Kidney glomerular epithelial cell (primary cell): ENCODE data around the gene REEP2.

Experiments
- DNase-seq: peaks from one replicate; lab custom pipeline; 2025; lab: John Stamatoyannopoulos, UW

REEP2 gene

GRCh38 chr5:138448481-138449398 is 9.9 kb downstream of the REEP2 start:
- no peak for DNase-seq

DNA sequence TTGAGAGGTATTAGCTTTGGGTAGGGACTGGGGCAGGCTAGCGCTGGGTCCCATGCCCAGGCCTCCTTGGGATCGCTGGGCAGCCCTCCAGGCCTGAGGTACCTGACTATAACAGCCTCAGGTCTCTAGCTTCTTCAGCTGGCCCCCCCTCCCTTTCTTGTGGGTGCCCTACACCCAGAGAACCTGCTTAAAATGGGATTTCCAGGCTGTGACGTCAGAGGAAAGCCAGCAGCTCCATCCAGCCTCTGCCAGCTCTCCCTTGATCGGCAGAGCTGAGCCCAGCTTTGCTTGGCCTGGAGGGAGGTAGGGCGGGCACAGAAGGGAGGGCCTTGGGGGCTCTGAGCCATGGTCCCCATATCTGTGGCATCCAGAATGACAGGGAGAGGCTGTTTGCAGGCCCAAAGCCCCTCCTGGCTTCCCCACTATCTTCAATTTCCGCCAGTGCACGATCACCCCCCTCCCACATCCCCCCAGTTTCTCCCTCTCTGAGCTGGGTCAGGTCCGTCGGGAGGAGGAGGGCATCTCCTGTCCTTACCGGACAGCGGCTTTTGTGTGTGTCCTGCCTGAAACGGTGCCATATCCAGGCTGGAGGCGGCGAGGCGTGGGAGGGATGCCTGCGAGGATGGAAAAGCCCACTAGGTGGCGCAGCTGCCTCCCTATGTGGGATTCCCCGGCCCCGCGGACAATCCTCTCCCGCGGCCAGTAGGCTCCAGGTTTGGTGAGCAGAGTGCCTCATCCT is 10.8 kb downstream of the REEP2 start:
- peak; percentile 84 for DNase-seq

GRCh38 chr5:138450971-138451370 is 12.1 kb downstream of the REEP2 start:
- DNase-seq: no peak

- no peak for DNase-seq
Measured at GRCh38 chr5:138452720-138453119, 13.9 kb downstream of the REEP2 start.

GRCh38 chr5:138453590-138453989 is 14.7 kb downstream of the REEP2 start:
- DNase-seq: no peak

- DNase-seq: no peak
Measured at GRCh38 chr5:138454121-138454520, 15.3 kb downstream of the REEP2 start.

DNA sequence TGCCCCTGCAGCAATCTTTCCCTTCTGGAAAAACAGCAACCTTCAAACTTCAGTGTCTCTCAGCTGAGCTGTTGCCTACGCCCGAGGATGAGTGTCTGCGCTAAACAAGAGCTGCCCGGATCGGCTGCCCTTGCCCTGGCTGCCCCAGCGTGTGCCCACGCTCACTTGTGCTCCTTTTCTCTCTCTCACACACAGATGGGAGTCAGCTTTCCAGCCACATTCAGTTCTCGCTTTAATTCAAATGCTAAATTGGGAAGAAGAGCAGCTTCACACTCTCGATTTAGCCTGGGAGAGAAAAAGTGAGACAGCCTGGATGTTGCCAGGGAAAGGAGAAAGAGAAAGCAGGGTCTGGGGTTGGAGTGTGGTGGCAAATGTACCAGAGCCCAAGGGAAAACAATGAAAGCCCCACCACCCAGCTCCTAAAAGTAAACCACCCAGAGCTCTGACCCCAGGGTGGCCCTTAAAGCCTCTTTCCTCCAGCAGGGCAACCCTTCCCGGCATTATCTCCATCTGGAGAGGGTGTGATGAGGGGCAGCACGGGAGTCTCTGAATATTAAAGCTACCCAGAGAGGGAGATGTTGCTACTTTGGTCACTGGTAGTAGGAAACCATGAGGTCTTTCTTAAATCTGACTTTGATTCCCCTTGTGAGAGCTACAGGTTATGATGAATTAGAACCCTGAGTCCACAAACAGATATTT is 16.5 kb downstream of the REEP2 start:
- no peak for DNase-seq

GRCh38 chr5:138457531-138458275 is 18.8 kb downstream of the REEP2 start:
- no peak for DNase-seq

DNA sequence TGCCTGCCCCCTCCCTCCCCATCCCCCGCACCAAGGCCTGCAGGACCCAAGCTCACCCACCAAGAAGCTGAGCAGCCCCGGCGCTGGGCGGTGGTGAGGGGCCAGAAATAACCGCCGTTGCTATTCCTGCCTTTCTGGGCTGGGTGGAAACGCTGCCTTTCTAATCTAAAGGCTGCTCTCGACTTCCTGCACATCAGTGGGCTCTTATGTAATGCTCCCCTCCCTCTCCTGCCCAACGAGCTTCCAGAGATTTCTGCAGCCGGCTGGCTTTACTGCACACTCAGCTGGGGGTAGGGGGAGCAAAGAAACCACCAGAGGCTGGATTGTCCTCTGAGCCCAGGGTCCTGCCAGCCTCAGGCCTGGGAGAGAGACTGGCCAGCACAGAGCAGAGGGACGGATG is 19.5 kb downstream of the REEP2 start:
- no peak for DNase-seq

- no peak for DNase-seq
Measured at GRCh38 chr5:138458856-138459255, 20.0 kb downstream of the REEP2 start.

GRCh38 chr5:138459311-138459933 is 20.6 kb downstream of the REEP2 start:
- DNase-seq: no peak

DNA sequence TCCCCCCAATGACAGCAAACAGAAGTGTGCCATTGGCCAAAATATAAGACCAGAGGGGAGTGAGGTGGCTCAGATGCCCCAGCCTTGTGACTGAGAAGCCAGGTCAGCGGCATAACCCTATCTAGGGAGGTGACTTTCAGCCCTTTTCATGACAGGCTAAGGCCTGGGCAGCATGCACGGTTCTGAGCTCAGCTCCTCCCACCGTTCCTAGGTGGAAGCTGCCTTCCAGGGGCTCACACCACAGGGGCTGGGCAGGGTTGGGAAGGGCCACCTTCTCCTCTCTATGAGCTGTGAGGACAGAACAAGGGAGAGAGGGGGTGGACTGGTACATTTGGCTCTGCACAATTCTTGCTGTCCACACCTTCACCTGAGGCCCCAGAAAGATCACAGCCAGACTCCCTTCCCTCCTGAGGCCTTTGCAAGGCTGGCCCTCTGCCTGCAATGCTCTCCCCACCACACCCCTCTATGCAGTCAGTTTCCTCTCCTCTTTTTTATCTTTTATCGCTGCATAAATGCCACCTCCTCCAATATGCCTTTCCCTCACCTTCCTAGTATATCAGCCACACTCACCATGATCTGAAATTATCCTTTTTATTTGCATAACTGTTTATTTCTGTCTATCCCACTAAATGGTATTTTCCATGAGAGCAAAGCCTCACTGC is 21.3 kb downstream of the REEP2 start:
- DNase-seq: no peak

- peak; percentile 74 for DNase-seq
Measured at GRCh38 chr5:138461343-138462125, 22.7 kb downstream of the REEP2 start.

DNA sequence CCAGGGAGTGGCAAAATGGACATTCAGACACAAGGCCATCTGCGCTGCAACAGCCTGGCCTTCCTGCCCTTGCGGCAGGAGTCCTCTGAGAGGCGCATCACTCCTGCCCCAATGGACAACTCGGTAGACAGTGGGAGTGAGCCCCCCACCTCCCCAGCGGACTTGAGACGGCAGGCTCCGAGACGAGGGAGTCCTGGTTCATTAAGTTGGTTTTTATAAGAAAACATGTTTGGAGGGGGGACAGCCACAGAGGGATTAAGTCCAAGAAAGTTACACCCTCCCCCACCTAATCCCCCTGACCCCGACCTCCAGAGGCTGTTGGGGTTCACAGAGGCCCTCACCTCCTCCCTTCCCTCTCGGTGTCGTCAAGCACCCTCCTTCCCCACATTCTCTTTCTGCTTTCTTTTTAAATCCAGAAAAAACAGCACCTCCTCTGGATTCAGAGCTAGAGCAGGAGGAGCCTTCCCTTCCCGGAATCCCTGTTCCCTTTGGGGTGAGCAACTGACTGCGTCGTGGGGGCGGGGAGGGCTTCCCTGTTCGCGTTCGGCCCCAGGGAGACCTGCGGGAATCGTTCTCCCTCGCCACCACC is 24.7 kb downstream of the REEP2 start:
- DNase-seq: no peak

- DNase-seq: peak; percentile 90
Measured at GRCh38 chr5:138464008-138464387, 25.1 kb downstream of the REEP2 start.

- DNase-seq: peak; percentile 96
Measured at GRCh38 chr5:138464388-138465260, 25.8 kb downstream of the REEP2 start.

GRCh38 chr5:138465261-138466124 is 26.6 kb downstream of the REEP2 start, which contains the start of gene EGR1:
Gene EGR1 (plus strand): TSS chr5:138465479. CDS start chr5:138465762, 283 bp downstream.
- peak; percentile 86 for DNase-seq
